ENCODE results near the gene PCDH12.

DNA sequence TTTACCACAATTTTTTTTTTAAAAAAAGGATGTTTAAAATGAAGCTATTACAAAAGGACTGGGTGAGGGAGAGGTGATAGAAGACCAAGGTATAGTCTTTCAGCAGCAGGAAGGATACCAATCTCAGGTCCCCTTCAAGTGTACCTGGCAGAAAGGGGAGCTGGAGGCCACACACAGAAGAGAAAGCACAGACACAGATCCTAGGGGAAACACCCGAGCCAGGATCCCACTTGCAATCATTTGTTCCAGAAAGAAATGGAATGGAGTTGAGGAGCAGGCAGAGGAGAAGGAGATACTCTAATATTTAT, 49.2 kb upstream of the PCDH12 start:
- TF ChIP-seq, protein P1, sequence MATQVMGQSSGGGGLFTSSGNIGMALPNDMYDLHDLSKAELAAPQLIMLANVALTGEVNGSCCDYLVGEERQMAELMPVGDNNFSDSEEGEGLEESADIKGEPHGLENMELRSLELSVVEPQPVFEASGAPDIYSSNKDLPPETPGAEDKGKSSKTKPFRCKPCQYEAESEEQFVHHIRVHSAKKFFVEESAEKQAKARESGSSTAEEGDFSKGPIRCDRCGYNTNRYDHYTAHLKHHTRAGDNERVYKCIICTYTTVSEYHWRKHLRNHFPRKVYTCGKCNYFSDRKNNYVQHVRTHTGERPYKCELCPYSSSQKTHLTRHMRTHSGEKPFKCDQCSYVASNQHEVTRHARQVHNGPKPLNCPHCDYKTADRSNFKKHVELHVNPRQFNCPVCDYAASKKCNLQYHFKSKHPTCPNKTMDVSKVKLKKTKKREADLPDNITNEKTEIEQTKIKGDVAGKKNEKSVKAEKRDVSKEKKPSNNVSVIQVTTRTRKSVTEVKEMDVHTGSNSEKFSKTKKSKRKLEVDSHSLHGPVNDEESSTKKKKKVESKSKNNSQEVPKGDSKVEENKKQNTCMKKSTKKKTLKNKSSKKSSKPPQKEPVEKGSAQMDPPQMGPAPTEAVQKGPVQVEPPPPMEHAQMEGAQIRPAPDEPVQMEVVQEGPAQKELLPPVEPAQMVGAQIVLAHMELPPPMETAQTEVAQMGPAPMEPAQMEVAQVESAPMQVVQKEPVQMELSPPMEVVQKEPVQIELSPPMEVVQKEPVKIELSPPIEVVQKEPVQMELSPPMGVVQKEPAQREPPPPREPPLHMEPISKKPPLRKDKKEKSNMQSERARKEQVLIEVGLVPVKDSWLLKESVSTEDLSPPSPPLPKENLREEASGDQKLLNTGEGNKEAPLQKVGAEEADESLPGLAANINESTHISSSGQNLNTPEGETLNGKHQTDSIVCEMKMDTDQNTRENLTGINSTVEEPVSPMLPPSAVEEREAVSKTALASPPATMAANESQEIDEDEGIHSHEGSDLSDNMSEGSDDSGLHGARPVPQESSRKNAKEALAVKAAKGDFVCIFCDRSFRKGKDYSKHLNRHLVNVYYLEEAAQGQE (IDR thresholded peaks at IDR 0.05; ENCODE audit: insufficient read depth in 1 of 2, low read depth in 2 of 2, low read length in 2 of 2), result no peak
- no peak for TF ChIP-seq FOXP2 (optimal IDR thresholded peaks at IDR 0.05; ENCODE audit: borderline replicate concordance, extremely low read depth, extremely low read length, insufficient read depth)
- TF ChIP-seq TAF1 (IDR thresholded peaks at IDR 0.05; ENCODE audit: borderline replicate concordance, insufficient read depth, low read length), result no peak
